TTC549 (cell line): ENCODE results near the gene WDR49.

Source experiments
- FAIRE-seq: peaks from 2 replicates; lab custom pipeline; 2012; peaks lifted over from hg19 to GRCh38; lab: Jason Lieb, UNC

The WDR49 gene

DNA sequence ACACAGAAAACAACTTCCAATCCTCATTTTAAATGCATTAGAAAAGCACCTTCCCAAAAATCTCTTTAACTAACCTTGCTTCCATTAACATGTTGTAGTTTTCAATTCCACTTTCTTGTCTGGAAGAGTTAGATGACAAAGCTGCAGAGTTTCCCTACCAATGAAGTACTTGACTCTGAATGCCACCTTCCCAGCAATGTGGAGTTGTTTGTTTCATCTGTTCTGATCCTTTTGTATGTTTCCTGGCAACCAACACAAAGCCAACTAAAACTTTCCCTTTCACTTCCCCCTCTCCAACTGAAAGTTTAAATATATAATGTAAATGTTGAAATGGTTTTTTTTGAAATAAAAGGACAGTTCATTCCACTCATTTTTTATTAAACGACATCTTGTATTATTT, at the start of gene WDR49:
Gene WDR49, minus strand, starts transcription at position 183 of the 400 bp plus-strand sequence. CDS start 517 bp downstream, outside the sequence.
- FAIRE-seq: no peak

DNA sequence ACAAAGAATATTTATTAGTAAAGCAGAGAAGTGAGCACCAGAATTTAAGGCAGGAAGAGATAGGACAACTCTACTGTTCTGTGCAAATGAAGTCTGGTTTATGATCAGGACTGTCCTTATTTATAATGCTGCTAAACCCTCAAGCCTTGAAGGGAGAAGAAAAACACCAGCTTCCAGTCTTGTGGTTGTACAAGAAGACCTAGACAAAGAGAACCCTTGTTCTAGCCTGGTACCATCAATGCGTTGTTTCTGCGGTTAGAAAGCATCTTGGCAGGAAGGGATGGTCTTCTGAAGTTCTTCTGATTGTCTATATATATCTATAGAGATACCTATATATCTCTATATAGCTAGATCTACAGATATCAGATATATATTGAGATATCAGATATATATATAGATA, 47.2 kb upstream of the WDR49 start:
- FAIRE-seq: no peak

DNA sequence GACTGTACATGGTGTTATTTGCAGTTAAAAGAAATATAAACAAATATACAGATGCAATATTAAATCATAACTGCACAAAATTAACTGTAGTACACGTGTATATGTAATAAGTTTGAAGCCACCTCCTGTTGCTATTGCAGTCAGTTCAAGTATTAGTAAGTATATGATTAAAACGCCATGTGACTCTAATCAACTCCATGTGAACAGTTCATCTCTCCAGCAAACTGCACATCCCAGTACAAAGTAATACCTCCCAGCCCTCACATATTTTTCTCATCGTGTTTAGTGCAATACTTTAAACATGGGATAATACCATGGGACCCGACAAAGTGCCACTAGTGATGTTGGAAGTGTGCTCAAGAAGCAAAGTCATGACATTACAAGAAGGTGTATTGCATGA, 46.3 kb upstream of the WDR49 start:
- FAIRE-seq: no peak

DNA sequence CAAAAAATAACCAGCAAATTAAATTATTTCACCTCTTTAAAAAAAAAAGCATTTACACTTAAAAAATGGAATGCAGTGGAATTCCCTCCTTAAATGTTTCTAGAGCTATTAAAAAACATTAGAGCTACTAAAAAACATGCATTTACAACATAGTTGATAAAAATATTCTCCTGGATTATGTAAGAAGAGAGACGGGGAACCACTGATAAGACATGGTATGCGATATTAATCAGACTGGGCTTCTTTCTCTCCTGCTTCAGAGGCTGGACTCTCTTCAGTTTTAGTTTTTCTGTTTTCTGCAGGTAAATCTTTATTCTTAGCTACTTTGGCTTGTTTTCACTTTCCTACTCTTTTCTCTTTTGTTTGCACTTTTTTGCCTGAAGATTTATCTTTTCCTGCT, 40.4 kb upstream of the WDR49 start:
- no peak for FAIRE-seq

DNA sequence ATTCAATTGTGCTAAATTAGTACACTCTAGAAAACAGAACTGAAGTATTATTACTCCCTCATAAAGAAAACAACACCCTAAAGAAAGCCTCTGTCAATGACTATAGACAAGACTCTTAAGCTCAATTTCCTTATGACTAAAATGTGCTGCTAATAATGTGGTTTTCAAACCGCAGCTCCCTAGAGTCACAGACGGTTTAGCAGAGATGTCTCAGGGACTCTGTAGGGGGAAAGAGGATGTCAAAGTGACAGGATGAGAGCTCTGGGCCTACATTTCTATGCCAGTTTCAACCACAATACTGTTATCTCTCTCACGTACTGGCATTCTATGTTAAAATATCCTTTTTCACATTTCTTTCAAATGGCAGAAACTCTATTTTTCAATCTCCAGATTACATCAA, 37.6 kb upstream of the WDR49 start:
- no peak for FAIRE-seq

DNA sequence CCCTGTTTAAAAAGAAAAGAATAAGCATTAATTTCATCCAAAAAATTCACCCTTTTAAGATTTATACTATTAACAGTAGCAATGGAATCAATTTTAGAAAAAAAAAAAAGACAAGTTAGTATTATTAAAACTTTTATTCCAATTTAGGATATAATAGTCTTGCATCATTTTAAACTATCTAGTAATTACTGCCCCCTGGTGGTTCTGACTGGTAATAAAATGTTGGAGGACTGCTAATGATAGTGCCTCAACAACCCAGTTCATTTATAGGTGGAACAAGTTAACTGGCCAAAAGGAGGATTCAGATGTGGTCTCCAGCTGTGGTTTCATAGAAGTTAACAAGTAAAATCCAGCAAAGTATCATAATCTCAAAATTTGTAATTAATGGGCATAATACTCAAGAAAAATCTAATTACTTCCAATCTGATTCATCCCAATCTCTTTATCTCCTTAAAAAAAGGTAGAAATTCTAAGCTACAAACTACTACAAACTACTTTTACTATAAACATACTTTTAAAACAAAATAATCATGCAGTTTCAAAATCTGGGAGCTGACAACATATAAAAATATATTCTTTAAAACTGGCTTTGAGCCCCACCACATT, 30.7 kb upstream of the WDR49 start:
- peak; percentile 81 for FAIRE-seq

- no peak for FAIRE-seq
These were observed 25.8 kb upstream of the WDR49 start for GRCh38 chr3:167679526-167679925.

DNA sequence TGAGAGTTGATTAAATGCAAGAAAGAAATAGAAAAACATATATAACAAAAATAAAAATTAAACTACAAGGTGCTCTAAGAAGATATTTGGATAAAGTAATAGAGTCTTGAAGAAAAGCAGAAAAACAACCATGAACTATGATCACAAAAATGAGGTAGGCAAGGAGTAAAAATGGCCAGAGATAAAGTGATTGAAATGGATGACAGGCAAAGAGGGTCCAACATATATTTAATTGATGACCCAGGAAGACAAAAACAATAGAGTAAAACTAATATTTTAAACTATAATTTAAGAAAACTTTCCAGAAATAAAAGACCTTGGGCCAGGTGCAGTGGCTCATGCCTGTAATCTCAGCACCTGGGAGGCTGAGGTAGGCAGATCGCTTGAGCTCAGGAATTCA, 22.1 kb upstream of the WDR49 start:
- no peak for FAIRE-seq

- FAIRE-seq: no peak
These were observed 19.5 kb upstream of the WDR49 start for GRCh38 chr3:167673221-167673620.

- FAIRE-seq: no peak
These were observed 18.2 kb upstream of the WDR49 start for GRCh38 chr3:167671878-167672427.

GRCh38 chr3:167669699-167670098, 16.0 kb upstream of the WDR49 start:
- FAIRE-seq: no peak

GRCh38 chr3:167668651-167669050, 14.9 kb upstream of the WDR49 start:
- no peak for FAIRE-seq

- no peak for FAIRE-seq
These were observed 12.8 kb upstream of the WDR49 start for GRCh38 chr3:167666563-167666962.

DNA sequence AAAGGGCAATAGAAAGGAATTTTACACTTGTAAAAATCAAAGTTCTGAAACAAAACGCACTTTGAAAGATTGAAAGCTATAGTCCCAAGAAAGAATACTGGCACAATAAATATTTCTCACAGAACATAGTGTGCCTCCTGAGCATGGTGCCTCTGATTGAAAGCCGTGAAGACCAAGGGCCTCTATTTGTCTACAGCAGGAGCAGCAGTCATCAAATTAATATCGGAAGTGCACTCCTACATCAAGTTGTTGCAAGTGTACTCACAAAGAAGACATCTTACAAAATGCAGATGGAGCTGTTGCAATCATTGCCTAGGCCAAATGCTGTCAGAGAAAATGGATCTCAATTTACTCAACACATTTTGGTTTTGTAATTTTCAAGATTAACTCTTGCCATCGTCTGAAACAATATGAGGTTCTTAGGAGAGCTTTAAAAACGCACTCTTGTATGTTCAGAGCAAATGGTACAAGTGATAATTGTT, 9.2 kb upstream of the WDR49 start:
- FAIRE-seq: no peak

DNA sequence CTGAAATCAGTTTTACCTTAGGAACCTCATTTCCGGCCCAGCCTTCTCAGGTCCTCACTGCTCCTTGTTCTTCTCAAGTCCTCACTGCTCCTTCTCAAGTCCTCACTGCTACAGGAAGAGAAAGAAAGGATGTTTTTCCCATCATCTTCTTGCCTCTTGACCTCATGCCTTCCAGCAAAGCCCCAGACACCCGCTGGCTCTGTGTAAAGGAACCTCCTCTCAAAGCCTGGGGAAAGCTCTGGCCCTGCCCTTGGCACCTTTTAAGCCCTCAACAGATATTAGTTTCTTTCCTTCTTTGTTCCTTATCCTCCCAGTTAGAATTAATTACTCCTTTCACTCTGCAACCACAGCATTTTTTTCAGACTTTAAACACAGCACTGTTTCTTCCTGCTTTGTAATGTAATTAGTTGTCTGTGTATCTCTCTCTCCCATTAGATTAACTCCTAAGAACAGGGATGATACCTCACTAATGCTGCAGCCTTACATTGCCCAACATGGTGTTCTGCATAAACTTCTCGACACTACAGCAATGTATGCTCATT, 4.0 kb upstream of the WDR49 start:
- FAIRE-seq: no peak

DNA sequence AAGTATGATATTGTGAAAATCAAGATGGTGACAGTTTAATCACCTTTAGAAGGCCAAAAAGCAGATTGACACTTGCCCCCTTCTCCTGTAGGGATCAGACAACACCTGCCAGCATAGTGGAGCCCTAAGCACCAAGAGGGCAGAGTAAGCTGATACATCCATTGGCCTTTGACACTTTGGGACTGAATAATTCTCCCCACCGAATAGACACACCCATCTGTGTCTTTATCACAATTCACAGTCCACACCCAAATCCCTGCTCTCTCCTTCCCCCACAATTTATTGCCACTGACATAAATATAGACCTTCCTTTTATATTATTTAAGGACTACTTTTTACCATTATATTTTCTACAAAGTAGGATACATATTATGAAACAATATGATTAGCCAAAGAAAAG, 3.1 kb upstream of the WDR49 start:
- no peak for FAIRE-seq

DNA sequence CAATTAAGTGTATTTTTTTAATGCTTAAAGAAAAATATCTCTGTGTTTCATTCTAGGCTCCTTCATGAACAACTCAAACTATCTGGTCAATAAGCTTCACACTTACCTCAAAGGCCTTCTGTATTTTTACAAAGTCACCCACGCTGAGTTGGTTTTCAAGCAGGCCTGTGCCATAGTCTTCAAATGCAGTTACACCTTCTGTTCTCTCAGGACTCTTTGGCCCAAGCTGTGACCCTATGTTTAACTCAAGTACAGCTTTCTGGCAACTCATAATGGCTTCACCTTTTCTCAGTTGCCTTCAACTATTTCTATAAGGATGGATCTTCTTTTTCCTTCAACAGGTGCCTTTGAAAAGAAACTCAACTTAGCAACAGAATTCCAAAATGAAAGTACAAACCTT, 587 bp downstream of the WDR49 start:
- no peak for FAIRE-seq

GRCh38 chr3:167651826-167652225, 1.9 kb downstream of the WDR49 start:
- no peak for FAIRE-seq

DNA sequence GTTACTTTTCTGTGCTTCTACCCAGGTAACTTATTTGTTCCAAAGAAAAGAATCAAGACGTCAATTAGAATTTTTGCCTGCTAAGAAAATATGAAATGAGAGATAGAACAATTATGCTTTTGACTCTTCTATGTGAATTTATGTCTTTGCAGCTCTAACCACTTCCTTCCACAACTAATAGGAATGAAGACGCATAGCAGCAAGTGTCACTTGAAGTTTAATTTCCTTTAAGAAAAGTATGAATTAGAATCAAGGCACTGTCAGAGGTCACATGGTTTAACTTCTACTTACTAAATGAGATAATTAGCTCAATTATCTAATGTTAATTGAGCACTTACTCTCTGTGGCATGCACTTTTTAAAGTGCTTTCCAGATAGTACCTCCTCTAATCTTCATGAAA, 3.3 kb downstream of the WDR49 start:
- no peak for FAIRE-seq

- FAIRE-seq: no peak
These were observed 4.0 kb downstream of the WDR49 start for GRCh38 chr3:167649746-167650145.

DNA sequence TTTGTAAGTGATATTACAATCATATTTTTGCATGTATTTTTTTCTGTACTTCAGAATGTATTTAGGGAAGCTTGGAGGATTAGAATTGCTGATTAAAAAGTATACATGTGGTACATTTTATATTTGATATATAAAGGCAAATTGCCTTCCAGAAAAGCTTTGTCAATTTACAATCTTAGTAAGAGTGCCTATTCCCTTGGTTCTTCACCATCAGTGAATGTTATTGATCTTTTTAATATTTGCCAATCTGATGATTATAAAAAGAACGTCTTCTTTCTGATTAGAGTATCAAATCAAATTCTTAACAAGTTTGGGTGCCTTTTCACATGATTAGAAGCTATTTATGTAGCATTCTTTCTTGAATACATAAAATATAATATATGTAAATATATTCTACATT, 9.1 kb downstream of the WDR49 start:
- no peak for FAIRE-seq

DNA sequence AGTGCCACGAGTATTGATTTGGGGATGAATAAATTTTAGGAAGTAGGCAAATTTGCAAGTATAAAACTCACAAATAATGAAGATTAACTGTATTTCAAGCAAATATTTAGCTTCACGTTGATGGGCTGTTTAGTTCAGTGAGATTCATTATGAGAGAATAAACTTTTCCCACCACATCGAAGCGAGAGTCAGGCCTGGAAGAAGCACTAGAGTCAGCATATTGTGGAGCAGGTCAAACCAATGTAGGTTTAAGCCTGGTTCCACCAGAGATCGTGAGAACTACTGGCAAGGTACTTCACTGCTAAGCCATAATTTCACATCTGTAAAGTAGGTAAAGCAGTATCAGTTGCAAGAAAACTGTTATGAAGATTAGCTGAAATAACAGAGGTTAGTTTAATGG, 22.3 kb downstream of the WDR49 start:
- FAIRE-seq: no peak

- FAIRE-seq: no peak
These were observed 27.3 kb downstream of the WDR49 start for GRCh38 chr3:167626490-167626889.

GRCh38 chr3:167615030-167615429, 38.7 kb downstream of the WDR49 start:
- no peak for FAIRE-seq
